Smooth muscle cell (in vitro differentiated cells): ENCODE measurements around the gene SLC39A11. TPM values are rescaled to one million over a fixed set of nuclear protein-coding genes. Genes with fewer than 3 reads are reported as not detected.

Source experiments
- DNase-seq: peaks from one replicate; lab custom pipeline; 2025; ENCODE audit not compliant: unreplicated experiment; lab: John Stamatoyannopoulos, UW
- H2AFZ ChIP-seq: fragments of 200-600 bp; sonication (generic); 2 replicates; pipeline ENCODE4 v1.6.0; 2016; ENCODE audit warnings: antibody characterized with exemption, low read depth, mild to moderate bottlenecking
- H3F3A ChIP-seq: fragments of 200-600 bp; sonication (generic); 2 replicates; pipeline ENCODE4 v1.6.0; 2017; ENCODE audit warnings: antibody characterized with exemption, low read depth
- H3K27ac ChIP-seq: fragments of 200-600 bp; sonication (generic); 2 replicates; pipeline ENCODE4 v1.5.1; 2016; ENCODE audit warnings: low read depth, mild to moderate bottlenecking
- H3K27me3 ChIP-seq: fragments of 200-600 bp; sonication (generic); 2 replicates; pipeline ENCODE4 v1.6.1; 2016; ENCODE audit warnings: low read depth, mild to moderate bottlenecking
- H3K36me3 ChIP-seq: fragments of 200-600 bp; sonication (generic); 2 replicates; pipeline ENCODE4 v1.5.1; 2016; ENCODE audit warnings: low read depth
- H3K4me1 ChIP-seq: fragments of 200-600 bp; sonication (generic); 2 replicates; pipeline ENCODE4 v1.5.1; 2016; ENCODE audit warnings: low read depth
- H3K4me2 ChIP-seq: fragments of 200-600 bp; sonication (generic); 2 replicates; pipeline ENCODE4 v1.6.0; 2016; ENCODE audit warnings: mild to moderate bottlenecking
- H3K4me3 ChIP-seq: fragments of 200-600 bp; sonication (generic); 2 replicates; pipeline ENCODE4 v1.5.1; 2016; ENCODE audit warnings: mild to moderate bottlenecking
- H3K79me2 ChIP-seq: fragments of 200-600 bp; sonication (generic); 2 replicates; pipeline ENCODE4 v1.6.0; 2016; ENCODE audit warnings: low read depth, mild to moderate bottlenecking
- H3K9ac ChIP-seq: fragments of 200-600 bp; sonication (generic); 2 replicates; pipeline ENCODE4 v1.6.0; 2016; ENCODE audit warnings: low read depth
- H3K9me3 ChIP-seq: fragments of 200-600 bp; sonication (generic); replicated peaks from 2 replicates; pipeline ENCODE4 v1.5.1; 2016; ENCODE audit warnings: low read depth
- H4K20me1 ChIP-seq: fragments of 200-600 bp; sonication (generic); 2 replicates; pipeline ENCODE4 v1.6.0; 2016; ENCODE audit warnings: low read depth
- CTCF ChIP-seq: fragments of 200-600 bp; sonication (generic); IDR thresholded peaks from 2 replicates; pipeline ENCODE4 v1.5.1; 2017; ENCODE audit warnings: borderline replicate concordance, mild to moderate bottlenecking, antibody characterized with exemption; ENCODE audit not compliant: insufficient read depth, poor library complexity, severe bottlenecking
- WGBS: methylation state at CpG from one replicate; pipeline ENCODE4 v1.1.7; 2016; ENCODE audit warnings: low lambda C conversion rate; 5-methylcytosine and 5-hydroxymethylcytosine counted together
- polyA plus RNA-seq: library from polyadenylated mRNA; unstranded; fragments of >200 nt; fragmentation: Nextera tagmentation; extraction: Ambion mirVana; gene quantifications from 2 replicates; pipeline ENCODE4 v1.2.1, GENCODE V29; 2016
- total RNA-seq: library from RNA; depleted of rRNA; stranded (reverse); fragments of >200 nt; gene quantifications from 2 replicates; pipeline ENCODE4 v1.2.3, GENCODE V29; 2014

SLC39A11 gene
- total and polyA plus RNA-seq, 2 experiments from 2014 or later = 9.2 to 36.7 TPM

- peaks cover 3% of the 10 kb centered on the region for H3K4me1 ChIP-seq
- 87% methylated on average over 3 of the region's 3 CpGs for WGBS
- H3K79me2 ChIP-seq = no peaks in the 10 kb centered on the region
- no peaks in the 10 kb centered on the region for H3K9me3 ChIP-seq
- H3K4me3 ChIP-seq = no peak overlapping the region
- peaks cover 2% of the 10 kb centered on the region for H4K20me1 ChIP-seq
- no peak for DNase-seq
- H3K27ac ChIP-seq = no peak overlapping the region
- H3F3A ChIP-seq = peaks cover 2% of the 10 kb centered on the region
- no peak overlapping the region for H3K4me2 ChIP-seq
- H3K9ac ChIP-seq = no peak overlapping the region
- no peak overlapping the region for H2AFZ ChIP-seq
- no peaks in the 10 kb centered on the region for H3K27me3 ChIP-seq
- TF ChIP-seq CTCF = no peak
- no peaks in the 10 kb centered on the region for H3K36me3 ChIP-seq
Observed at GRCh38 chr17:72982680-72983079, 109.8 kb downstream of the SLC39A11 start.

GRCh38 chr17:72978593-72979218 is 113.8 kb downstream of the SLC39A11 start:
- H3K4me2 ChIP-seq = no peak overlapping the region
- H3K27ac ChIP-seq = peak overlapping the region; percentile 89
- peaks cover 10% of the 10 kb centered on the region for H3F3A ChIP-seq
- WGBS = 87% methylated on average over 9 of the region's 9 CpGs
- no peak overlapping the region for H3K9ac ChIP-seq
- no peak overlapping the region for H2AFZ ChIP-seq
- DNase-seq = no peak
- no peak overlapping the region for H3K4me3 ChIP-seq
- no peaks in the 10 kb centered on the region for H3K36me3 ChIP-seq
- H4K20me1 ChIP-seq = peaks cover 8% of the 10 kb centered on the region
- H3K79me2 ChIP-seq = no peaks in the 10 kb centered on the region
- TF ChIP-seq CTCF = no peak
- no peaks in the 10 kb centered on the region for H3K27me3 ChIP-seq
- no peaks in the 10 kb centered on the region for H3K9me3 ChIP-seq
- peaks cover 15% of the 10 kb centered on the region for H3K4me1 ChIP-seq

- WGBS = 60% methylated on average over 20 of the region's 20 CpGs
- Histone ChIP-seq H3K36me3 (no peaks in the 10 kb centered on the region), H3K4me3 (no peak overlapping the region), H3K9ac (peak overlapping the region; percentile 44), H3K4me2 (peak overlapping the region; percentile 67), H3K4me1 (peaks cover 15% of the 10 kb centered on the region), H2AFZ (no peak overlapping the region), H3K79me2 (no peaks in the 10 kb centered on the region), H4K20me1 (peaks cover 8% of the 10 kb centered on the region), H3K27me3 (no peaks in the 10 kb centered on the region), H3F3A (peaks cover 10% of the 10 kb centered on the region), H3K9me3 (no peaks in the 10 kb centered on the region), H3K27ac (peak overlapping the region; percentile 89)
- DNase-seq = no peak
- TF ChIP-seq CTCF = no peak
Observed at GRCh38 chr17:72977771-72978417, 114.6 kb downstream of the SLC39A11 start.
